Measurements from ENCODE around the gene SH2D6. TPM values are rescaled to one million over a fixed set of nuclear protein-coding genes. Genes with fewer than 3 reads are reported as not detected.

Gene SH2D6
- total and polyA plus RNA-seq, 9 of the 15 experiments (the other 6 are each of a cell fraction or from before 2014, with no cell fraction given), result 0.07 to 0.76 (median 0.33) TPM; not detected in 2

DNA sequence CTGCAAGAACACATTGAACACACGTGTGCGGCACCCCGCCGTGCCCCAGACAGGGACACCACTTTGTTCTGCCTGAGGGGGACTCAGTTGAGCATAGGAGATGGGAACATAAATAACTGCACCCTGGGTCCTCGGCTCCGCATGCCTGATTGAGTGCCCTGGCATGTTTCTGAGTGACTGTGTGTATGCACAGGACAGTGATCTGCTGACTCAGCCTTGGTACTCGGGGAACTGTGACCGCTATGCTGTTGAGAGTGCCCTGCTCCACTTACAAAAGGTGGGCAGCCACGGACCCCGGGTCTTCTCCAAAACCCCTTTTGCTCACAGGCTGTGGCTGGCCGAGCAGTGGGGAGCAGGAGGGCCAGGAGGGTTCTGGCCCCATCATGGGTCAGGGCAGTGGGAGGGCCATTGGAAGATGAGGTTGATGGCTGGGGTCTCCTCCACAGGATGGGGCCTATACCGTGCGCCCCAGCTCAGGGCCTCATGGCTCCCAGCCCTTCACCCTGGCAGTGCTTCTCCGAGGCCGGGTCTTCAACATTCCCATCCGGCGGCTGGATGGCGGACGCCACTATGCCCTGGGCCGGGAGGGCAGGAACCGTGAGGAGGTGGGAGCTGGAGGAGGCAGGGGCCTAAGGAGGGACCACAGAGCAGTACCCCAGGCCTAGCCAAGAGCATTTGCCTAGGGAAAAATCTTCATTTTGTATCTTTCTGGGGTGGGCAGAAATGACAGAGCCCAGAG lies 16.9 kb downstream of the SH2D6 start:
- FAIRE-seq (no peak), DNase-seq (ENCODE audit: extremely low read depth in 1 of 4, low spot score in 3 of 4) (no peak), ATAC-seq (no peak)
- in situ Hi-C loops (cut with MboI) (no loop called here), intact Hi-C loops (cut with micrococcal nuclease) (loop anchor here (5.0 kb wide), 2 partner anchors 62 to 102 kb away; partner anchors contain the start of gene MAT2A)
- H3K36me3 ChIP-seq (ENCODE audit: control insufficient read depth, insufficient read depth, low read length), result no peaks in the 10 kb centered on the region
- no peak overlapping the region for H3K4me2 ChIP-seq (ENCODE audit: insufficient read depth, low read length)
- ChIA-PET CTCF (ENCODE audit: low intra/inter-chr PET ratio) (interaction anchor here (0.8 kb wide), 1 partner anchor 44 kb away, joined by 3 read pairs; no protein-coding TSS in a partner anchor), POLR2A (interaction anchor here (1.3 to 63.9 kb wide), 2 partner anchors 110 to 176 kb away, joined by 3 to 1576 read pairs; partner anchors contain the start of genes C2orf68 and MAT2A)
- peak overlapping the region; percentile 51; the same call in 1 of the 2 replicates for H2AFZ ChIP-seq (ENCODE audit: low read depth, low read length)
- BruUV-seq (replicated peaks), result no TSS peak
- WGBS (ENCODE audit: insufficient coverage, low coverage, missing lambda C conversion rate), result 86% methylated on average over 21 of the region's 21 CpGs
- H3K79me2 ChIP-seq (ENCODE audit: control insufficient read depth, insufficient read depth, low read length), result no peaks in the 10 kb centered on the region; the same call in 2 of the 3 replicates
- H4K20me1 ChIP-seq (replicated peaks; ENCODE audit: control insufficient read depth, insufficient read depth, low read length), result no peaks in the 10 kb centered on the region
- peaks cover 28 to 61% of the 10 kb centered on the region in 2 experiments for H3K4me1 ChIP-seq (replicated peaks in 1 of 2; ENCODE audit: control insufficient read depth in 2 of 2, insufficient read depth in 2 of 2, low read length in 2 of 2)
- peak overlapping the region in 1 of 2 experiments; percentile 78; a peak in 2 of 4 replicates for H3K9ac ChIP-seq (ENCODE audit: insufficient read depth in 1 of 2, low read depth in 2 of 2, low read length in 2 of 2)
- no peaks in the 10 kb centered on the region for H3K27me3 ChIP-seq (ENCODE audit: control insufficient read depth in 2 of 2, insufficient read depth in 2 of 2, low read length in 2 of 2)
- H3K27ac ChIP-seq (ENCODE audit: extremely low read depth, low read depth, low read length), result no peak overlapping the region; the same call in 2 of the 3 replicates
- TF ChIP-seq C11orf30 (IDR thresholded peaks at IDR 0.05; ENCODE audit: low read depth) (peak; percentile 75), TARDBP (IDR thresholded peaks at IDR 0.05) (no peak), ZNF316 (IDR thresholded peaks at IDR 0.05) (peak; percentile 79), KLF6 (CRISPR knock-in tag; IDR thresholded peaks at IDR 0.05; ENCODE audit: borderline replicate concordance) (no peak), MAFF (IDR thresholded peaks at IDR 0.05; ENCODE audit: low read length) (0 out of 2 replicates have a peak, but pooled peaks have one; percentile 20), KDM4B (IDR thresholded peaks at IDR 0.05; ENCODE audit: borderline replicate concordance in 2 of 2, low read depth in 1 of 2) (no peak), MEF2D (tag; conservative IDR thresholded peaks at IDR 0.05; ENCODE audit: low read depth) (no peak), MAFK (IDR thresholded peaks at IDR 0.05; ENCODE audit: low read length) (peak; percentile 46), MAFG (tag; conservative IDR thresholded peaks at IDR 0.05) (peak; percentile 48; the same call in 1 of the 2 replicates)
- H3K9me1 ChIP-seq (ENCODE audit: control insufficient read depth, insufficient read depth, low read length), result no peaks in the 10 kb centered on the region
- no peak overlapping the region for H3K4me3 ChIP-seq
- no peaks in the 10 kb centered on the region for H3K9me3 ChIP-seq (replicated peaks; ENCODE audit: control insufficient read depth, insufficient read depth, low read depth, low read length)

Data from K562 (cell line).